ENCODE data around the gene RHBDF2.

Gene RHBDF2

DNA sequence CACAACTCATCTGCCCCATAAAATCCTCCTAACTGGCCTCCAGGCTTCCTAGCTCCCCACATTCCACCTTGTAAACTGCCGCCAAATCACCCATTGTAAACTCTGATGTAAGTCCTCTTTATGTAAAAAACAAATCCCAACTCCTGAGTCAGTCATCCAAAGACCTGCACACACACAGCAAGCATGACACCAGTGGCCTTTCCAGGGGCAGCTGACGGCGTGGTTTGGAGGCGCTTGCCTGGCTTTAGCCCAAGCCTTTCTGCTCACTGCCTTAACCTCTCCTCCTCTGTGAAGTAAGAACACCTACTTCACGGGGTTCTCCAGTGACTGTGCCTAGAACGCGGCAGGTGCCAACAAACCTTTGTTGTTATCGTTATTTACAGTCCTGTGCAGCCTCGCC lies 62.3 kb downstream of the RHBDF2 start:
- no peak for DNase-seq (ENCODE audit: low spot score)

- no peak for DNase-seq (ENCODE audit: low spot score)
Observed at GRCh38 chr17:76437467-76438402, 63.5 kb downstream of the RHBDF2 start.

- no peak for DNase-seq (ENCODE audit: low spot score)
Observed at GRCh38 chr17:76435751-76436150, 65.5 kb downstream of the RHBDF2 start.

GRCh38 chr17:76434870-76435269 lies 66.4 kb downstream of the RHBDF2 start:
- no peak for DNase-seq (ENCODE audit: low spot score)

- no peak for DNase-seq (ENCODE audit: low spot score)
Observed at GRCh38 chr17:76433693-76434092, 67.5 kb downstream of the RHBDF2 start.

DNA sequence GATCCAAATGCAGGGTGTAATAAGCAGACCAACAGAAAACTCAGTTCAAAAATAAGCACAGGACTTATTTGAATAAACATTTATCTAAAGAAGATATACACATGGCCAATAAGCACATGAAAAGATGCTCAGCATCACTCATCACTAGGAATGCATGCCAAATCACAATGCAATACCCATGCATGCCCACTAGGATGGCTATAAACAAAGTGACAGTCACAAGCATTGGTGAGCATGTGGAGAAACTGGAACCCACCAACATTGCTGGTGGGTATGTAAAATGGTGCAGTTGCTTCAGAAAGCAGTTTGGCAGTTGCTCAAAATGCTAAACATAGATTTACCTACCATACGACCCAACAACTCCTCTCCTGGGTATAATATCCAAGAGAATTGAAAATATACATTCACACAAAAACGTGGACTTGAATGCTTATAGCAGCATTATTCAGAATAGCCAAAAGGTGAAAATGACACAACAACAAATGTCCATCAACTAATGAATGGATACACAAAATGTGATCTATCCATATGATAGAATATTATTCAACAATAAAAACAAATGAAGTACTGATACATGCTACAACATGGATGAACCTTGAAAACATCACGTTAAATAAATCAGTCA lies 68.4 kb downstream of the RHBDF2 start:
- no peak for DNase-seq (ENCODE audit: low spot score)

DNA sequence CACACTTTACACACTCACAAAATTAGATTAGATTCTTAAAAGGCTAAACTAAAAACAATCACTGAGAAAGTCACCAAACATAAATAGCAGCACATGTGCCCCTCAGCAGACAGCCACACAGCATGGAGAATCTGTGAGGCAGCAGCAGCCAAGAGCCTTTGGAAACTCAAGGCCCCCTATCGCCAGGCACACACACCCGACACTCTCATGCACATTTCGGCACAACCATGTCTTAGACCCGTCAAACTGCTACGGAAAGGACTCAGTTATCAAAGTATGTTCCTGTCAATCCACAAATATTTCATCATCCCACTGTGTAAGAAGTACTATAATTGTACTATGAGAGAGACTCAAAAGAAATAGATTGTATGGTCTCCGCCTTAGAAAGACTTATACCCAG lies 69.2 kb downstream of the RHBDF2 start:
- DNase-seq (ENCODE audit: low spot score), result no peak

GRCh38 chr17:76431509-76431908 lies 69.7 kb downstream of the RHBDF2 start:
- DNase-seq (ENCODE audit: low spot score), result no peak

DNA sequence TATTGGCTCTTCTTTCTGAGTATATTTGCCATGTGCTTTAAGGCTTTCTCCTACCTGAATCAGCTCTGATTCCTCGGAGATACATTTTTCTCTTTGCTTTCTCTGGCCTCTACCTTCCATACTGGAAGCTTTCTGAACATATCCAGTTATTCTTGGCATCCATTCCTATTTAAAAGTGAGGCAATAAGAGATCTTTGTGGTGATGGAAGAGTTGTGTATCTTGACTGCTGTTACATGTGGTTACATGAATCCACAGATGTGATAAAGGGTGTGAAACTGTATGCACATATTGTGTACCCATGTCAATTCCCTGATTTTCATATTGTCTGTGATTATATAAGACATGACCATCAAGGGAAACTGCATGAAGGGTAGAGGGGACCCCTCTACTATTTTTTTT lies 72.7 kb downstream of the RHBDF2 start:
- DNase-seq (ENCODE audit: low spot score), result no peak

- DNase-seq (ENCODE audit: low spot score), result no peak
Observed at GRCh38 chr17:76427501-76428231, 73.6 kb downstream of the RHBDF2 start.

GRCh38 chr17:76426853-76427252 lies 74.4 kb downstream of the RHBDF2 start:
- DNase-seq (ENCODE audit: low spot score), result no peak

DNA sequence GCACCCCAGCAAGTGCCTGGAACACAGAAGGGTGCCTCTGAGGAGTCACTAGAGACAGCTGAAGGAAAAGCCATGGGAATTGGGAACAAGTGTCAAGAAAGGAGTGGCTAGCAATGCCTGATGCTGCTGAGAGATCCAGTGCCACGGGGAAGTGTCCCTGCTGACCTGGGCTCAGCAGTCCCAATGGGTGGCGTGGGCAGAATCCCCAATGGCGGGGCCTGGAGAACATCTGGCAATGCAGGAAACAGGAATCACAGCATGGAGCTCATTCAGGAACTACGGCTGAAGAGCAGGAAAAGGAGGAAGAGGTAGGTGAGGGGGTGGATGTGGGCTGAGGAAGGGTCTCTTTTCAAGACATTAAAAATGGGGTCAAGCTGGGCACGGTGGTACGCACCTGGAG lies 78.4 kb downstream of the RHBDF2 start:
- DNase-seq (ENCODE audit: low spot score), result no peak

GRCh38 chr17:76422406-76422805 lies 78.8 kb downstream of the RHBDF2 start:
- no peak for DNase-seq (ENCODE audit: low spot score)

- DNase-seq (ENCODE audit: low spot score), result no peak
Observed at GRCh38 chr17:76421044-76421407, 80.2 kb downstream of the RHBDF2 start.
